ENCODE data around the gene ACOXL.

Gene ACOXL

DNA sequence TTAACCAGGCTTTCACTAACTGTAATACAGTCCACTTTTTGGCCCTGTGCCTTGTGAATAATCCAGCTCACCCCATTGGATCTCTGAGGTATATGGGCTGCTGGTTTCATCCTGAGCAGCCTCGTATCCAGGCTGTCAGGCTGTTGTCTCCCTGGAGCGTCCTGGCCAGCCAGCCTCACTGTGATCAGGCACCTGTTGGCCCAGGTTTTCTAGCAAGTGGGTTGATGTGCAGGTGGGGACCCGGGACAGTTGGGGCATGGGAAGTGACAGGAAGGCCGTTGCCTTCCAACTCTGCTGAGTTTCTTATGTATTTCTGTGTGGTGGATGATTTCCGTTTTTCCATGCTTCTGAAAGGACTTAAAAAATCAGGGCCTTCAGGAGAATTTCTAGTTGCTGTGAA lies 132.4 kb downstream of the ACOXL start:
- Histone ChIP-seq H3K4me3 (ENCODE audit: low read depth, low read length) (no peak overlapping the region), H3K27me3 (no peaks in the 10 kb centered on the region), H3K9me3 (no peaks in the 10 kb centered on the region), H3K36me3 (no peaks in the 10 kb centered on the region), H3K4me1 (no peaks in the 10 kb centered on the region)
- TF ChIP-seq, protein P1, sequence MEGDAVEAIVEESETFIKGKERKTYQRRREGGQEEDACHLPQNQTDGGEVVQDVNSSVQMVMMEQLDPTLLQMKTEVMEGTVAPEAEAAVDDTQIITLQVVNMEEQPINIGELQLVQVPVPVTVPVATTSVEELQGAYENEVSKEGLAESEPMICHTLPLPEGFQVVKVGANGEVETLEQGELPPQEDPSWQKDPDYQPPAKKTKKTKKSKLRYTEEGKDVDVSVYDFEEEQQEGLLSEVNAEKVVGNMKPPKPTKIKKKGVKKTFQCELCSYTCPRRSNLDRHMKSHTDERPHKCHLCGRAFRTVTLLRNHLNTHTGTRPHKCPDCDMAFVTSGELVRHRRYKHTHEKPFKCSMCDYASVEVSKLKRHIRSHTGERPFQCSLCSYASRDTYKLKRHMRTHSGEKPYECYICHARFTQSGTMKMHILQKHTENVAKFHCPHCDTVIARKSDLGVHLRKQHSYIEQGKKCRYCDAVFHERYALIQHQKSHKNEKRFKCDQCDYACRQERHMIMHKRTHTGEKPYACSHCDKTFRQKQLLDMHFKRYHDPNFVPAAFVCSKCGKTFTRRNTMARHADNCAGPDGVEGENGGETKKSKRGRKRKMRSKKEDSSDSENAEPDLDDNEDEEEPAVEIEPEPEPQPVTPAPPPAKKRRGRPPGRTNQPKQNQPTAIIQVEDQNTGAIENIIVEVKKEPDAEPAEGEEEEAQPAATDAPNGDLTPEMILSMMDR (IDR thresholded peaks at IDR 0.05; ENCODE audit: low read depth, low read length) = no peak
- DNase-seq = no peak

DNA sequence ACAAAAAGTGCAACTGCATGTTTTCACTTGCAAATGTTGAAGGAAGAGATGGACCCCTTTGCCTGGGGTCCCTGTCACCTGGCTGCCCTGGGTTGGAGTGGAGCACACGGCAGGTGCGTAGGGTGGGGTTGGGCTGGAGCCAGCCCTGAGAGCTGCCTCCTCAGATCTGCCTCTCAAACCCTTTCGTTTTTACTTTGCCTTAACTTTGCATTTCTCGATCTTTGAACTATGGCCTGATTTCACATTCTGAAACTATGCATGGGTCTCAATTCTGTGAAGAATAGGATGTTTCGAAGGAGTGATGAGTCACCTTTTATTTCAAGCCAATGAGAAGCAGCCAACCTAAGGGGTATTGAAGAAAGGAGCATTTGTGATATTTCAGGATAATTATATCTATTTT lies 132.8 kb downstream of the ACOXL start:
- DNase-seq = no peak
- no peak overlapping the region for H3K4me3 ChIP-seq (ENCODE audit: low read depth, low read length)
- H3K36me3 ChIP-seq = no peaks in the 10 kb centered on the region
- H3K4me1 ChIP-seq = no peaks in the 10 kb centered on the region
- TF ChIP-seq, protein P1 (IDR thresholded peaks at IDR 0.05; ENCODE audit: low read depth, low read length) = no peak
- H3K9me3 ChIP-seq = no peaks in the 10 kb centered on the region
- H3K27me3 ChIP-seq = no peaks in the 10 kb centered on the region

DNA sequence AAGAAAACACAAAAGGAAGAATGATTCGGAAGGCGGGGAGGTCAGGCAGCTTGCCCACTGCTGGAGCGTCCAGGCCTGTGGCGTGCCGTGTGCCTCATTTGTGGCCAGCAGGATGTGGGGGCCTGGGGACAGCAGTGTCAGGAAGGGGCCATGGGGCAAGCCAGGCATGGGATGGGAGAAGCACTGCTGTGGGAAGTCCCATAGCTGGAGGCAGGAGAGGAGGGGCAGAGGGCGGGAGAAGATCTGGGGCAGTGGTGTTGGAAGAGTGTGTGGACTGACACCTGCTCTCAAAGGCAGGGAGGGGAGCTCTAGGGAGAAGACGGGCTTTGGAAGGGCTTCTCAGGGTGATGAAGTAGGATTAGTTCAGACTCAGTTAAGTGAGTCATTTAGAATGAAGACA lies 133.7 kb downstream of the ACOXL start:
- Histone ChIP-seq H3K9me3 (no peaks in the 10 kb centered on the region), H3K36me3 (no peaks in the 10 kb centered on the region), H3K4me1 (no peaks in the 10 kb centered on the region), H3K27me3 (no peaks in the 10 kb centered on the region), H3K4me3 (ENCODE audit: low read depth, low read length) (no peak overlapping the region)
- TF ChIP-seq, protein P1 (IDR thresholded peaks at IDR 0.05; ENCODE audit: low read depth, low read length) = no peak
- no peak for DNase-seq

DNA sequence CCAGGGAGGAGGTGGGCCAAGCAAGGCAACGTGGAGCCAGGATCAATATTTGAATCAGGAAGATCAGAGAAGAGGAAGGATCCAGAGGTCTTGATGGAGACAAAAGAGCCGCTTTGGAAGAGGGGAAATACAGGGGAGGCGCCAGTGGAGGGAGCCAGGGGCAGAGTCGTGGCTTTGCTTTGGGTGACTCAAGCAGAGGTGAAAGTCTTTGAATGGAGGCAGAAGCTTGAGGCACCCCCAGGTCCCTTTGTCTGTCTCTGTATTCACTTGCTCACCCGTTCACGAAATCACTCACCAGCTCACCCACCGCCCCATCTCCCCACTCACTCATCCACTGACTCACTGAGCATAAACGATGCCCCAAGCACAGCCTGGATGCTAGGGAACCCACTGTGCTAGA lies 134.1 kb downstream of the ACOXL start:
- TF ChIP-seq, protein P1 (IDR thresholded peaks at IDR 0.05; ENCODE audit: low read depth, low read length) = no peak
- no peak for DNase-seq
- H3K9me3 ChIP-seq = no peaks in the 10 kb centered on the region
- no peaks in the 10 kb centered on the region for H3K27me3 ChIP-seq
- no peaks in the 10 kb centered on the region for H3K36me3 ChIP-seq
- no peaks in the 10 kb centered on the region for H3K4me1 ChIP-seq
- no peak overlapping the region for H3K4me3 ChIP-seq (ENCODE audit: low read depth, low read length)

DNA sequence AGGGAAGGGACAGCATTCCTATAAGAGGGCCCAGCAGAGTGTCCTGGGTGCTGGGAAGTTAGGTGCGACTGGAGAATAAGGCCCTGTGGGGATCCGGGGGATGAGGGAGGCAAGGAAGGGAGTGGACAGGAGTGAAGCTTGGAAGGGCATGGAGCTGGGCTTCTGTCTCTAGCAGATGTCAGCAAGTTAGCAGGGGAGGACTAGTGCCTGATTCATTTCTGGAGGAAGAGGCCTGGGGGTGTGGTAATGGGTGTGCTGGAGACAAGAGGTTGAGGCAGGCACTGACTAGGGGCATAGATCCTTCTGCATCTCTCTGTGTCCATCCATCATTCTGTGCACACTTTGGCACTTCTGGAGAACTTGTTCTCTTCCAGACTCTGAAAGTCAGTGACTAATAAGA lies 134.7 kb downstream of the ACOXL start:
- H3K4me3 ChIP-seq (ENCODE audit: low read depth, low read length) = no peak overlapping the region
- H3K4me1 ChIP-seq = no peaks in the 10 kb centered on the region
- no peaks in the 10 kb centered on the region for H3K27me3 ChIP-seq
- TF ChIP-seq, protein P1 (IDR thresholded peaks at IDR 0.05; ENCODE audit: low read depth, low read length) = no peak
- no peaks in the 10 kb centered on the region for H3K9me3 ChIP-seq
- no peaks in the 10 kb centered on the region for H3K36me3 ChIP-seq
- DNase-seq = no peak

DNA sequence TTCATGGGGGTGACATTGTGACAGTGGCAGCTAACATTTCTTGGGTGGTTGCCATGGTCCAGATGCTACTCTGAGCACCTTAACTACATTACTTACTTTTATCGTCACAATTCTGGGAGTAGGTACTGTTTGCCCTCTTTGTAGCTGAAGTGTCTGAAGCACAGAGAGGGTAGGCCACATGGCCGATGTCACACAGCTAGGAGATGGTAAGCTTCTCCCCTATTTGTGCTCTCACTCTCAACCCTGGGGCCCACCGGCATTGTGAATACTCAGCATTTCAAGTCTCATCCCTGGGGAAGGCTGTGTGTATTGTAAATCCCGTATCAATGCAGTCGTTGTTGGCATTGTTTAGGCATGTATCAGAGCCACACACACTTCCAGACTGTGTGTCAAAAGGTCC lies 136.6 kb downstream of the ACOXL start:
- DNase-seq = no peak
- no peaks in the 10 kb centered on the region for H3K27me3 ChIP-seq
- H3K9me3 ChIP-seq = no peaks in the 10 kb centered on the region
- H3K4me1 ChIP-seq = no peaks in the 10 kb centered on the region
- no peak overlapping the region for H3K4me3 ChIP-seq (ENCODE audit: low read depth, low read length)
- H3K36me3 ChIP-seq = no peaks in the 10 kb centered on the region
- TF ChIP-seq, protein P1 (IDR thresholded peaks at IDR 0.05; ENCODE audit: low read depth, low read length) = no peak
